SJCRH30 (cell line): ENCODE measurements around the gene NCKIPSD. TPM values are rescaled to one million over a fixed set of nuclear protein-coding genes. Genes with fewer than 3 reads are reported as not detected.
A peak's percentile ranks its signal among the peaks of the same experiment; 100 is the strongest.

ENCODE experiments used
- DNase-seq, 2 experiments: peaks; one replicate each; pipeline ENCODE4 v3.0.0-alpha.2; 2015 to 2020
- H3K27ac ChIP-seq: fragments of 250-450 bp; sonication (Bioruptor Pico); 2 replicates; pipeline ENCODE4 v1.5.1; 2020; ENCODE audit warnings: mild to moderate bottlenecking, moderate library complexity
- H3K27me3 ChIP-seq: fragments of 250-450 bp; sonication (Bioruptor Pico); 2 replicates; pipeline ENCODE4 v1.5.1; 2020; ENCODE audit warnings: mild to moderate bottlenecking, moderate library complexity
- H3K36me3 ChIP-seq: fragments of 250-450 bp; sonication (Bioruptor Pico); 2 replicates; pipeline ENCODE4 v1.5.1; 2020; ENCODE audit warnings: mild to moderate bottlenecking, moderate library complexity
- H3K4me1 ChIP-seq: fragments of 250-450 bp; sonication (Bioruptor Pico); 2 replicates; pipeline ENCODE4 v1.5.1; 2020; ENCODE audit warnings: mild to moderate bottlenecking, moderate library complexity
- H3K4me3 ChIP-seq: fragments of 250-450 bp; sonication (Bioruptor Pico); 2 replicates; pipeline ENCODE4 v1.5.1; 2020; ENCODE audit warnings: mild to moderate bottlenecking, moderate library complexity
- H3K9me3 ChIP-seq: fragments of 250-450 bp; sonication (Bioruptor Pico); replicated peaks from 2 replicates; pipeline ENCODE4 v1.5.1; 2020; ENCODE audit warnings: mild to moderate bottlenecking, moderate library complexity
- total RNA-seq: library from RNA; depleted of rRNA; stranded (reverse); fragments of >200 nt; shearing (Covaris generic); gene quantifications from 2 replicates; pipeline ENCODE4 v1.2.3, GENCODE V29; 2014

NCKIPSD gene
- total RNA-seq, 1 experiment from 2014 or later: 13.7 TPM

DNA sequence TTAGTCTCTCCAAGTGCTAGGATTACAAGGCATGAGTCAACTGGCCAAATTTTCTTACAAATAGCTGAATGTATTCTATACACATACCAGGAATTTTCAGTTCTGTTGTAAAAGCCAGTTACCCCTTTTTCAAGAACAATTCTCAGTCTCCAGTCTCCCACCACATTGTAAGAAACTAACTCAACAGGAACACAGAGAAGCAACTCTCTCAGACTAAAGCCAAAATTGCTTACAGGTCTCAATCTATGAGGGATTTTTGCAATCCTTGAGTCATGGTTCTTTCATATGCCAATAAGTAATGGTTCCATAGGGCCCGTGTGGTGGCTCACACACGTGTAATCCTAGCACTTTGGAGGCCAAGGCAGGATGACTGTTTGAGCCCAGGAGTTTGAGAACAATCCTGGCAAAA is 22.8 kb upstream of the NCKIPSD start:
- Histone ChIP-seq H3K36me3 (peaks cover 41% of the 10 kb centered on the region), H3K4me1 (no peaks in the 10 kb centered on the region), H3K27ac (no peak overlapping the region), H3K4me3 (no peak overlapping the region), H3K9me3 (no peaks in the 10 kb centered on the region), H3K27me3 (no peaks in the 10 kb centered on the region)
- DNase-seq: no peak

DNA sequence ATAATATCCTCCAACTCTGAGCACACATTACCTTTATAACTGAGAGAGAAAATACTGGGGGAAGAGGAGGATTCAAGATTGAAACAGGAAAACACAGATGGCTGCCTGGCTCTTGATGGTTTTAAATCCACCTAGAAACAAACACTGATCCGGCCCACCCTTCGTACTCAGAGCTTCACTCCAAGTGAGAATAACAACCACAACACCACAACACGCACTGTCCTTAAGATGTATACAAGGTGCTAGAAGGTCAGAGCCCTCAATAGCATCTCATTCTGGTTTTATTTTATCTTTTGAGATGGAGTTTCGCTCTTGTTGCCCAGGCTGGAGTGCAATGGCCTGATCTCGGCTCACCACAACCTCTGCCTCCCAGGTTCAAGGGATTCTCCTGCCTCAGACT is 21.4 kb upstream of the NCKIPSD start:
- Histone ChIP-seq H3K4me3 (no peak overlapping the region), H3K27me3 (no peaks in the 10 kb centered on the region), H3K36me3 (peaks cover 35% of the 10 kb centered on the region), H3K27ac (no peak overlapping the region), H3K4me1 (no peaks in the 10 kb centered on the region), H3K9me3 (no peaks in the 10 kb centered on the region)
- DNase-seq: no peak

DNA sequence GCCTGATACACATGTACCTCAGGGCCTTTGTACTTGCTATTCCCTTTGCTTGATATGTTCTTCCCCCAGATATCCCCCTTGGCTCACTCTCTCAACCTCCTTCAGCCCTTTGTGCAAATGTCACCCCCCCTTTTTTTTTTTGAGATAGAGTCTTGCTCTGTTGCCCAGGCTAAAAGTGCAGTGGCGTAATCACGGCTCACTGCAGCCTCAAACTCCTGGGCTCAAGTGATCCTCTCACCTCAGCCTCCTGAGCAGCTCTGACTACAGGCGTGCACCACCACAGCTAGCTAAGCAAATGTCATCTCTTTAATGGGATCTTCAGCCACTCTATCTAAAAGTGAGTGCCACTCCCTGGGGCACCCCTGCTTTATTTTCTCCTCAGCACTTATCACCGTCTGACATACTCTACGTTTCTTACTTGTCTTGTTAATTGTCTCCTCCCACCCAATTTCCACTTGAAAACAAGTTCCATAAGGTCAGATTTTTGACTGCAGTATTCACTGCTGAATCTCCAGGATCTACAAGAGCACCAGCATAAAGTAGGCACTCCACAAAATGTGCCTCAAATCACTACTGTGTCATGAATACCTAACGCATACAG is 16.7 kb upstream of the NCKIPSD start:
- H3K36me3 ChIP-seq: peaks cover 53% of the 10 kb centered on the region
- no peaks in the 10 kb centered on the region for H3K27me3 ChIP-seq
- H3K4me3 ChIP-seq: no peak overlapping the region
- no peaks in the 10 kb centered on the region for H3K9me3 ChIP-seq
- H3K27ac ChIP-seq: no peak overlapping the region
- H3K4me1 ChIP-seq: no peaks in the 10 kb centered on the region
- DNase-seq: no peak

DNA sequence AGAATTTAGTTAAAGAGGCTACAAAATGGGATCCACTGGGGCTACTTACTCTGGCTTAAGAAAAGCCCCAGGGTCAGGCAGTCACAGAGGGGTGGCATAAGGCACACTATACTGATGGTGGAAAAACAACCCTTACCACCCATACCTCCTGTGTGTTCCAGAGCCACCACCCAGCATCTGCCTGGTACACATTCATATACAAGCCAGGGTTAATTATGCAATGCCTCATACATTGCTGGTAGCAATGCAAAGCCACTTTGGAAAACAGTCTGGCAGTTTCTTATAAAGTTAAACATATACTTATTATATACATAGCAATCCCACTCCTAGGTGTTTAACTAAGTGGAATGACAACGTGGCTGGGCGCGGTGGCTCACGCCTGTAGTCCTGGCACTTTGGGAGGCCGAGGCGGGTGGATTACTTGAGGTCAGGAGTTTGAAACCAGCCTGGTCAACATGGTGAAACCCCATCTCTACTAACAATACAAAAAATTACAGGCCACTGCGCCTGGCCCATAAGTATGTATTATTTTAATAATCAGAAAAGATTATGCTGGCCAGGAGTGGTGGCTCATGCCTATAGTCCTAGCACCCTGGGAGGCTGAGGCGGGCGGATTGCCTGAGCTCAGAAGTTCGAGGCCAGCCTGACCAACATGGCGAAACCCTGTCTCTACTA is 15.2 kb upstream of the NCKIPSD start:
- Histone ChIP-seq H3K9me3 (no peaks in the 10 kb centered on the region), H3K4me3 (no peak overlapping the region), H3K36me3 (peaks cover 49% of the 10 kb centered on the region), H3K27me3 (no peaks in the 10 kb centered on the region), H3K27ac (no peak overlapping the region), H3K4me1 (no peaks in the 10 kb centered on the region)
- DNase-seq: no peak

DNA sequence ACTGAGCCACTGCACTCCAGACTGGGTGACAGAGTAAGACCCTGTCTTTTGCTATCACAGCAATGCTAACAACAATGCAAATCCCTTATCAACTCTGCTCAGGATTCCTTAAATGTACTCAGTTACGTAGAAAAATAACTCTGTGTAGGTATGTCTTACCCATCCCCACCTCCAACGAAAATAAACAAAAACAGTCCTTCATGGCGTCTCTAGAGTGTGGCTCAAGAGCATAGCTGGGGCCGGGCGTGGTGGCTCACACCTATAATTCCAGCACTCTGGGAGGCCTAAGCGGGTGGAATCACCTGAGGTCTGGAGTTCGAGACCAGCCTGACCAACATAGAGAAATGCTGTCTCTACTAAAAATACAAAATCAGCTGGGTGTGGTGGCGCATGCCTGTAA is 13.2 kb upstream of the NCKIPSD start:
- H3K36me3 ChIP-seq: peaks cover 60% of the 10 kb centered on the region
- no peaks in the 10 kb centered on the region for H3K9me3 ChIP-seq
- DNase-seq: no peak

DNA sequence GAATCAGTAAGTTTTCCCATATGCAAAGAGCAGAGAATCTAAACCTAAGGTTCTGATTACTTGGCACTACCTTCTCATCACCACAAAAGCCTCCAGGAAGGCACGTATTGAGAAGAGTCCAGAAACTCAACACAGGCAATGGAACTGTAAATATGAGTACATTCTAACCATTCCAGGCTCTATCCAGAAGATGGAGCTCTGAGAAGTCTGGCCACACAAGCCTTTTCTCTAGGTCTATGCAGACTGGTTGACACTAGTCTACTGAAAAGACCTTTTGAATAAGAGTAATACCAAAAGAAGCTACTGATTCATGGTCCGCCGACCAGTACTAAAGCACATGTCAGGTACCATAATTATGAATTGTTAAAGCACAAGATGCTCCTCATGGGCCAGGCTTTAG is 12.2 kb upstream of the NCKIPSD start:
- no peak for DNase-seq
- Histone ChIP-seq H3K4me3 (no peak overlapping the region), H3K27me3 (no peaks in the 10 kb centered on the region), H3K36me3 (peaks cover 70% of the 10 kb centered on the region), H3K9me3 (no peaks in the 10 kb centered on the region), H3K27ac (no peak overlapping the region), H3K4me1 (no peaks in the 10 kb centered on the region)

More for the DNA sequence above, 13.2 kb upstream of the NCKIPSD start:
- Histone ChIP-seq H3K27me3 (no peaks in the 10 kb centered on the region), H3K4me1 (no peaks in the 10 kb centered on the region), H3K4me3 (no peak overlapping the region), H3K27ac (no peak overlapping the region)

DNA sequence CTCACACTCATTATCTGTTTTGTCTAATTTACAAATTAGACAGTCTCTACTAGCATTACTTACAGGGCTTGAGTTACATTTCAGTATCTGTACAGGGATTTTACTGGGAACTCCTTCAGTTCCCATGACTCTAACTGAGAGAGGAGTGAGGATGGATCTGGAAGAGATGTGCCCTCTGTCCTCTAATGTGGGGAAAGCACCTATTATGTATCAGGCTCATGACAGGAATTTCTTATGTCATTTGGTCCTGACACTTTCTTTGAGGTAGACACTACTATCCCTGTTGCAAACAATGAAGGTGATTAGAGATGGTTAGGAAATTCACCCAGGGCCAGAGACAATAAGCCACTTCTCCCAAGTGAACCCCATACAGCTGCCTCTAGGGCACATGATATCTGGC is 10.9 kb upstream of the NCKIPSD start:
- H3K27ac ChIP-seq: no peak overlapping the region

DNA sequence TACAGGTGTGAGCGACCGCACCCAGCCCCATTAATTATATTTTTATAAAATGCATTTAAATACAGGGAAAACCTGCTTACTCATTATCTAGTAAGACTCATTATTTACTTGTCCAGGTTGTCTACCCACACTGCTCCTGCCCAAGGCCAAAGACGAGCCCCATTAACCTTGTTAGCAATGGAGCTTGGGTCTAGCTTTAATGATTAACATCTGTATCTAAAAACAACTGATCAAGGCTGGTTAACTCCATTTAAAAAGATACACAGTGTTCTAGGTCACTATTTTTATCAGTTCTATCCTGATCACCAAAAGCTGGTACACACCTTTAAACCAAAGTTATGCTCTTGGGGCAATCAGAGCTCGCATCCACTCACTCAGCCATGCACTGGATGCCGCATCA is 10.4 kb upstream of the NCKIPSD start:
- DNase-seq: no peak
- Histone ChIP-seq H3K4me1 (no peaks in the 10 kb centered on the region), H3K36me3 (peaks cover 84% of the 10 kb centered on the region)

More for the DNA sequence above, 10.9 kb upstream of the NCKIPSD start:
- Histone ChIP-seq H3K4me3 (no peak overlapping the region), H3K27me3 (no peaks in the 10 kb centered on the region), H3K4me1 (no peaks in the 10 kb centered on the region), H3K9me3 (no peaks in the 10 kb centered on the region), H3K36me3 (peaks cover 79% of the 10 kb centered on the region)
- DNase-seq: no peak

DNA sequence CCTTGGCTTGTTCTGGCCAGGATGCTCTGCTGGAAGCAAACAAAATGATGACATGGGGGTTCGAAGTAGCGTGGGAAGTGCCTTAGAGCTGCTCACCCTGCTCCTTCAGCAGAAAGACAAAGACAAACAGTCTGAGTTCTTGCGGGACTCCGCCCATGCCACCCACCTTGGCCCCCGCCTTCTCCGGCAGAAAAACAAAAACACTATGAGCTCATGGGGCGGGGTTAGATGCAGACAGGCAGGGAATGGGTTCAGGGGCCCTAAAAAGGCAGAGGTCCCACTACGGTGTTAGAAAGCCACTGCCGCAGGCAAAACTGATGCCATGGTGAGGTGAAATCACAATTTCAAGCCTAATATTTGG is 9.7 kb upstream of the NCKIPSD start:
- Histone ChIP-seq H3K27ac (no peak overlapping the region), H3K27me3 (no peaks in the 10 kb centered on the region), H3K9me3 (no peaks in the 10 kb centered on the region), H3K36me3 (peaks cover 84% of the 10 kb centered on the region), H3K4me3 (no peak overlapping the region), H3K4me1 (no peaks in the 10 kb centered on the region)
- no peak for DNase-seq

More for the DNA sequence above, 10.4 kb upstream of the NCKIPSD start:
- Histone ChIP-seq H3K9me3 (no peaks in the 10 kb centered on the region), H3K4me3 (no peak overlapping the region), H3K27me3 (no peaks in the 10 kb centered on the region), H3K27ac (no peak overlapping the region)

DNA sequence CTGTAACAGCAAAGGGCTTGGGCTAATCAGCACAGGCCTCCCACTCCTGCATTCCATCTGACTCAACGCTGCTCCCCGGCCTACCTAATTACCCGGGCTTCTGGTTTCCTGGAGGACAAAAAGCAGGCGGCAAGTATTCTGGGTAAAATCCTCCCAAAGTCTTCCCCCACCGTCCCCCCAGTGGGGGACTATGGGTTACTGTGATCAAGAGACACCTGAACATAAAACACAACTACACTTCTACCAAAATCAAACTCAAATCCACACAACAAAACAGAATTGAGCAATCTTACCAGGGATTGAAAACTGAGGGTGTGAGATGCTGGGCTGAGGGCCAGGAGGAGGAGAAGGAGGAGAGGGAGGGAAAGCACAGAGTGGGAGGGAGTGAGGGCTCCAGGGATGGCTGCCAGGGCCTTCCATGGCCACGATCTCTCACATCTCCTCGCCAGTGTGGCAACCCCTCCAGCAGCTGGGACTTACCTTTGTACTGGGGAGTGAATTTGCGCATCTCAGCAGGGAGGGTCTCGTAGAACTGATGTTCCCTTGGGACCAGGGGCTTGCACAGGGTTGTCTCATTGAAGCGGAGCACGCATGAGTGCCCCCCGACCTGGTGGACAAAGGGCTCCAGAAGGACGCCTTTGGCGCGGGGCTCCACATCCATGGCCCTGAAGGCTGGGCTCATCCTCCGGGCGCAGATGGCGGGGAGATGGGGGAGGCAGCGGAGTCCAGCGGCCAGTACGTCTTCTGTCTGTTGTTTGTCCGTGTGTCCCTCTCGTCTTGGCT is 9.1 kb upstream of the NCKIPSD start:
- Histone ChIP-seq H3K4me1 (no peaks in the 10 kb centered on the region), H3K27ac (no peak overlapping the region), H3K36me3 (peaks cover 86% of the 10 kb centered on the region), H3K27me3 (no peaks in the 10 kb centered on the region), H3K9me3 (no peaks in the 10 kb centered on the region), H3K4me3 (no peak overlapping the region)
- DNase-seq: no peak

DNA sequence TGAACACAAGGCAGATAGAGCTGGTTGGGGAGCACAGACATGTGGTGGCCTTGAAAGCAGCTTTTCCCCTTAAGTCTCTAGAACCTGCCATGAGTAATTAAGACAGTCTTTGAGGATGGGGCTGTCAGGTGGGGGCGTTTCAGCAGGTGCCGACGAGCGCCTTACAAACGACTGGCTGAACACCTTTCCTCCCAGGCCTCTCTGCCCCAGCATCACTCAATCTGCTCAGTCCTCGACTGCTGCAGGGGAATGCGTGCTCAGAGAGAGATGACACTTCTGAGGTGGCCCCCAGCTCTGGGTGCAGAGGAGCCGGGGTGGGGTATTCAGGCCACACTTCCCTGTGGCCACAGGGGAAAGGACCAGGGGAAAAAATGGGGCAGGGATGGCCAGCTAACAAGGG is 8.1 kb upstream of the NCKIPSD start:
- Histone ChIP-seq H3K4me3 (no peak overlapping the region), H3K36me3 (peaks cover 83% of the 10 kb centered on the region)

DNA sequence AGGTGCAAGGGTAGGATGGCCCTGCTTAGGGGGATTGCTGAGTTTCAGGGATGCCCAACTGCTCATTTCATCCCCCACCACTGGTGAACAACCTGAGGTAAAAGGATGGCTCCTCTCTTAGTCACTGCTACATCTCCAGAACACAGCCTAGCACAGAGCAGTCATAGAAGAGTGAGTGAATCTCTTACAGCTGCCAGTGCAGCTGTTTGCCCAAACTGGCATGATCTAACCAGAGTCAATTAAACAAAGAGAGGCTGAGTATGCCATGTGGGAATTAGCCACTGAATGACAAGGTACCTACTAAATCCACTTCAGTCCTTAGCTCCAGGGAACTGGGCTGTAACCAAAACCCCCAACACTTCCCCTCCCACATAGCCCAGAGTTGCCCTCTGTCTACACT is 6.8 kb upstream of the NCKIPSD start:
- DNase-seq: peak in 1 of 2 experiments; percentile 35
- peak overlapping the region; percentile 25; the same call in 1 of the 2 replicates for H3K27ac ChIP-seq
- no peaks in the 10 kb centered on the region for H3K9me3 ChIP-seq
- H3K4me3 ChIP-seq: no peak overlapping the region
- H3K27me3 ChIP-seq: no peaks in the 10 kb centered on the region
- H3K4me1 ChIP-seq: no peaks in the 10 kb centered on the region
- H3K36me3 ChIP-seq: peaks cover 82% of the 10 kb centered on the region

More for the DNA sequence above, 8.1 kb upstream of the NCKIPSD start:
- Histone ChIP-seq H3K4me1 (no peaks in the 10 kb centered on the region), H3K27me3 (no peaks in the 10 kb centered on the region), H3K27ac (no peak overlapping the region), H3K9me3 (no peaks in the 10 kb centered on the region)
- no peak for DNase-seq

DNA sequence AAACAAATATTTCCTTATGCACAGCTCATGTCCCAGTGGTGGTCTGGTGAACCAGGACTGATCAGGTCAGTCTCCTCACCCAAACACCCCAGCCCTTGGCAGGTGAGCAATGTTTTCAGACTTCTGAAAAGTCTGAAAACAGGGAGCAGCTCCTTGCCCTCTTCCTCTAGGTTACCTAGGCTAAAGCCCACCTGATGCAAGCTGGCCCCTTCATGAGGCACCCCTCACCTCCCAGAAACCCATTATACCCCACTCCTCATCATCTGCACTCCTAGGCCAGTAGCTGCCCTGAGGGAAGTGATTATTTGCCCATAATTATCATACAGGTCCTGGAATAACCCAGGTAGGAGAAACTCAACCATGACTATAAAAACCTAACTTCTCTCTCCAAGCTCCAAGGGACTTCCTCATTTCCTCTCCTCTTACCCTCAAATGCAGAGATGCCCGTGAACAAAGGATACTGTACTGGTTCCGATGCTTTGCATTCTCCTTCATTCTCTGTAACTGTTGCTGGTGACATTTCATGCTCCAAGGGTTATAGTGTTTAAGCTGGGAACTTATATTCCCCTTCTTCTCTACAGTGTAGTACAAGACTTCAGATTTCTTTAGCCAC is 5.2 kb upstream of the NCKIPSD start:
- Histone ChIP-seq H3K4me1 (no peaks in the 10 kb centered on the region), H3K36me3 (peaks cover 77% of the 10 kb centered on the region), H3K27ac (no peak overlapping the region), H3K27me3 (no peaks in the 10 kb centered on the region), H3K9me3 (no peaks in the 10 kb centered on the region), H3K4me3 (no peak overlapping the region)
- no peak for DNase-seq

DNA sequence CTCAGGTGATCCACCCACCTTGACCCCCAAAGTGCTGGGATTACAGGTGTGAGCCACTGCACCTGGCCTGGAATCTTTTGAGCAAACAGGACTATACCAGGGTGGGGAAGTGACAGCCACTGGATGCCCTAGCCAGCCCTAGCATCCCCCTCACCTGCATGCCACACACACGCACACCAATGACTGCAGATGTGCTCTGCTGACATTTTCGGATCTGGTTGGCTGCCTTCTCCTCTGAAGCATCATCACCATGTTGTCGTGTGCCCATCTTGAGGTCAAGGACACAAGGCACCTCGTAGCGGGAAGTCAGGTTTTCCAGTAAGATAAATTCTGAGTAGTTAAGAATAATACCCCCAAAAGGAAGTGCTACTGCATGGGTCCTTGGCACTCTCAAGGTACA is 3.7 kb upstream of the NCKIPSD start:
- H3K9me3 ChIP-seq: no peaks in the 10 kb centered on the region
- H3K27me3 ChIP-seq: no peaks in the 10 kb centered on the region
- peaks cover 5% of the 10 kb centered on the region for H3K4me1 ChIP-seq
- no peak overlapping the region for H3K4me3 ChIP-seq
- no peak for DNase-seq
- no peak overlapping the region for H3K27ac ChIP-seq
- H3K36me3 ChIP-seq: peaks cover 64% of the 10 kb centered on the region

DNA sequence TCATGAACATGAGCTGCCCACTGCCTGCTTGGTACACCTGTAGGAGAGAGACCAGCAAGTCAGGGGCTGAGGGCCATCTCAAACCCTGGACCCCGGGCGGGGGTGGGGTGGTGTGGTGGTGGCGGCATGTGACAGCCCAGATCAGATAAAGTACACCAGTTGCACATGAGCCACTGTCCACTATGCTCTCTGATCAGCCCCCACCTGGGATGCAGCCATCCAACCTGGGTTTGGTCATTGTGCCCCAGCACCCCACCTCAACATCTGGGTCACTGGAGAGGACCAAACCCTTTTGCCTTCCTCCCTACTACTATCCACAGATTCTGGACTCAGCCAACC is 3.0 kb upstream of the NCKIPSD start:
- no peaks in the 10 kb centered on the region for H3K27me3 ChIP-seq
- H3K27ac ChIP-seq: no peak overlapping the region
- no peak for DNase-seq
- H3K4me3 ChIP-seq: no peak overlapping the region
- H3K36me3 ChIP-seq: peaks cover 57% of the 10 kb centered on the region
- peaks cover 8% of the 10 kb centered on the region for H3K4me1 ChIP-seq
- no peaks in the 10 kb centered on the region for H3K9me3 ChIP-seq
